ENCODE measurements around the gene CRYBG2.

CRYBG2 gene

DNA sequence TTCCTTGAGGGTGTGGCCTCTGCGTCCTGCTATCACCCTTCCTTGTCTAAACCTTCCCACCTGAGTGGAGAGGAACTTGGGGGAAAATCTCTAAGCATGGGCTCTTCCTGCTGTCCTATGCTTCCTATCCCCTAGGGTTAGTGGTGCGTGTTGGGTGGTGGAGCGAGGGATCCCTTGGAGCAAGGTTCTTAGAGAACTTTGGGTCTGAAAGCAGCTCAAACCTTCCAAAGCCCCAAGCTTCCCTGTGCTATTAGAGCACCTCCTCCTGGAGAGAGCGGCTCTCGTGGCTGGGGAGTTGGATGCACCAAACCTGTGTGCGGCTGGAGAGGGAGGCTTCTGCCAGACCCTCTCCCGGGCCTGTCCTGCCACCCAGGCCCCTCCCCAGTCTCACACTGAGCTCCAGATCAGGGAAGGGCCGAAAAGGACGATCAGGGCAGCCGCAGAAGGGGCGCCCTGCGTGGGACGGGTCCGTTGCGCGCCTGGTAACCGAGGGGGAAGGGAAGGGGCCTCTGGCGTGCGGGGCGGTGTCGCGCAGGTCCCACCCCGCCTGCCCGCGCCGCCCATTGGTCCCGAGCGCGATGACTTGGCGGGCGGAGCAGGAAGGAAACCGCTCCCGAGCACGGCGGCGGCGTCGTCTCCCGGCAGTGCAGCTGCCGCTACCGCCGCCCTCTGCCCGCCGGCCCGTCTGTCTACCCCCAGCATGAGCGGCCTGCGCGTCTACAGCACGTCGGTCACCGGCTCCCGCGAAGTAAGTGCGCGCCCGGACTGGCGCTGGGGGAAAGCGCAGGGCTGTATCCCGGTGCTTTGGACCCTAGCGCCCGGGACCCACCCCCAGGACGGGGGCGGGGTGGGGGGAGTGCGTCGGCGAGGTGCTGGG lies 74.2 kb downstream of the CRYBG2 start, which contains the start of gene SH3BGRL3:
Gene SH3BGRL3, plus strand, starts transcription at position 631 of the 877 bp plus-strand sequence. Its CDS starts 70 bp downstream, at position 701.
- peak; percentile 96 for DNase-seq

DNA sequence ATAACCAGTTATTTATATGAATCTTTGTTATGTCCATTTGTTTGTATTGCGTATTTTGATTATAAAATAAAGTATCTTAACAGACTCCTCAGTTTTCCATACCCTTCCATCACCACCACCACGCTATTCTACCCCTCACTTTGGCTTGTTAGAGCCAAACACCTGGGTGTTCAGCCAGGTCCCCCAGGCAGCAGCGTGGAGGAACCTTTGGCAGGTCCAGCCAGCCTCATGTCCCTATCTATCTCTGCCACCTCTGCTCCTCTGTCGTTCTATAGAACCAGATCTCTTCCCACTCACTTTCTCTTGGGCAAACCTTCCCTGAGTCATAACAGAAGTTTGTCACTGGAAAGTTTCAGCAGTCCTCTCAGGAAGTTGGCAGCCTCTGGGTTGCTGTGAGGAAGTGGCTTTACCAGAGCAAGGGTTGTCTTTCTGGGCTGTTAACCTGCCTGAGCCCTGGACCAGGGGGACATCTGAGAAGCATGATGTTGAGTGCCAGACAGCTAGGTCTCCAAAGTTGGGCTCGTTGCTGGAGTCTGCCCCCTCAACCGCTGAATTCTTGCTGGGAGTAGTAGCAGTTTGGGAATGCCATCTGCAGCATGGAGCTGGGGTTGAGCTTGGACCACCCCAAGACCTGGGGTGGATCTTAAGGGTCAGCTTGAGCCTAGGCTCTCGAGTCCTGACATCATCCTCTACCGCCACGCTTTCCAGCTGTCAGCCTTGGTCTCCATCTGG lies 75.0 kb downstream of the CRYBG2 start:
- peak; percentile 43 for DNase-seq

DNA sequence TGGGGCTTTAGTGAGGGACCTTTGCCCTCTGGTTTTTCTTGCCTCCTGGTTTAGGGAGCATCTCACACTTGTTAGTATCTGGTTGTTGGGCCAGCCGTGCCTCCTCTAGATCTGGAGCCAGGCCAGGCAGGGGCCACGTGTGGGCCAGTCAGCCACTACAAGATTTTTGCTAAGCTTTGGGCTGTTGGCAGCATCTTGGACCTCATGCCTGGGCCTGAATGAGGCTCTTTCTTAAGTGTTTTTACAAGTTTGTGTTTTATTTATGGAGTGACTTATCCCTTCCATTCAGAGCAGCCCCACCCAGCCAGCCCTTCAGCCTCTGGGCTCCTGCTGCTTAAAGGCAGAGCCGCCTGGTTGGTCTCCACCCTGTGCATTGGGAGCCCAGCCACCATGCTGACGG lies 75.6 kb downstream of the CRYBG2 start:
- DNase-seq = no peak

DNA sequence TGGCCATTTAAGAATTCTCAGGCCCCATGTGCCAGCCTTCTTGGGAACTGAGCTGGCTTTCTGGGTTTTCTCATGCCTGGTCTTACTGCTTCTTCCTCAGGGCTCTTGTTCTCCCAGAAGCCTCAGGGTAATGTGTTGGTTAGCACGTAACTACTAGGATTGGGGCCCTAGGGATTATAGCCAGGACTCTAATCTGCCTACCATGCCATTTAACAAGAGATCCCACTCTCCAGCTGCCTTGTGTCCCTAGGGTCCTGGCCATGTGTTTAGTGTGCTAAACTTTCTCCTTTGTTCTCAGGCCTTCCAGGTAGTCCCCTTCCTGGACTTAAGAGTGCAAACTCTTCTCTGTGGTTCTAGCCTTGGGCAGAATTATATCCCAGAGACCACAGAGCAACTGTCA lies 76.2 kb downstream of the CRYBG2 start:
- DNase-seq = no peak

DNA sequence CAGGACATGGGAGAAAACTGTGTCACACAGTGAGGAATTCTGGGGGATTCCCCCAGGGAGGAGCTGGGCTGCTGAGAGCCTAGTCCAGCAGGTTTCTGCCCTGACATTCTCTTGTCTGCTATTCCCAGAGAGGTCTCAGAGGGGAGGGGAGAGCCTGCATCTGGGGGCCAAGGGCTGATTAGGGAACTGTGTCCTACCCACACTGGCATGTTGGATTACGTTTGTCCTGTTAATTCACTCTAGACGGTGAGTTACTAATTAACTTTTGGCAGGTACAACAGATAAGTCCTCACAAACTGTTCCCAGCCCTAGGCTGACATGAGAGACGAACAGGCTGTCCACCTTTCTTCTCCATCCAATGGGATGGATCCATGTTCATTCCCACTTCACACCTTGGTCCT lies 76.7 kb downstream of the CRYBG2 start:
- DNase-seq = peak; percentile 39

DNA sequence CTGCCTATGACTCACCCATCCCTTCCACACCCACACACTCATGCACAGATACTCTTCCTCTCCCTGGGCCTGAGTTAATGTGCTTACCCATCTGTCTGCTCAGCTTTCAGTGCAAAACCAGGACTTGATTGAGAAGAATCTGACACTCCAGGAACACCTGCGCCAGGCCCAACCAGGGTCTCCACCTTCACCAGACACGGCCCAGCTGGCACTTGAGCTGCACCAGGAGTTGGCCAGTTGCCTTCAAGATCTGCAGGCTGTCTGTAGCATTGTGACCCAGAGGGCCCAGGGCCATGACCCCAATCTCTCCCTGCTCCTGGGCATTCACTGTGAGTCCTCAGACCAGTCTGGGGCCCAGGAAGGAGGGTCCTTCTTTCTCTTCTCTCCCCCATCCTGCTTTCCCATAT lies 77.5 kb downstream of the CRYBG2 start:
- DNase-seq = no peak

DNA sequence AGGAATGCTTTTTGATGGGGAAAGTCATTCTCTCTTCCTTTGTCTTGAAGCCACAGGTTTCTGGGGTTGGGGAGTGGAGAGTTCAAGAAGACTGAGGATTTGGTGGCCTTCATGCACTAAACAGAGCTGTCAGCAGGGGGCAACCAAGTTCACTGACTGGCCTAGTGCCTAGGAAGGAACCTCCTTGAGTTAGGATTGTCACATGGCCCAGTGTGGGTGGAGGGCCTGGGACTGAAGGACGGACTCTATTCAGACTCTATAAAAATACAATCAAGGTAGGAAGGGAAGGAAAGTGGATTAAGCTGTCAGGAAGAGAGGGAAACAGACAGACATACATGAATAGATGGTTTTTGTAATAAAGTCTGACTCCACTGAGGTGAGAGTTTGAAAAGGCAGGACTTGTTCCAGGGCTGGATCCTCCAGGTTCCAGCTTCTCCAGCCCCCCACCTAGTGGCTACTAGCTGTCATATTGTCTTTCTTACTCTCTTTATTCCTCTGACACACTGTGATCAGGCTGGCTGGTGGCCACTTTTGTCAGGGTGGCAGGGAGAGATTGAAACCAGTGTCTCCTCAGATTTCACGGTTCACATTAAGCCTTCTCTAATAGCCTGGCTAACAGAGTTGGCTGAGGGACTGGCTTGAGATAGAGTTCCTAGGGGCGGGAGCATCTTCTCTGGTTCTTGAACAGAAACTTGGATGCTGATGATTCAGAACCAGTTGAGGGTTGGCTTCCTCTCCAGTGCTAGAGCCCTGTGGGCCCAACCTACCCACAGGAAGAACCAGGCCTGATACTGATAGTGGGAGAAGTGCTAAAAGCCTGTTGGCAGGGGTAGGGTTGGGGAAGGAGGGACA lies 78.1 kb downstream of the CRYBG2 start:
- peak; percentile 85 for DNase-seq

DNA sequence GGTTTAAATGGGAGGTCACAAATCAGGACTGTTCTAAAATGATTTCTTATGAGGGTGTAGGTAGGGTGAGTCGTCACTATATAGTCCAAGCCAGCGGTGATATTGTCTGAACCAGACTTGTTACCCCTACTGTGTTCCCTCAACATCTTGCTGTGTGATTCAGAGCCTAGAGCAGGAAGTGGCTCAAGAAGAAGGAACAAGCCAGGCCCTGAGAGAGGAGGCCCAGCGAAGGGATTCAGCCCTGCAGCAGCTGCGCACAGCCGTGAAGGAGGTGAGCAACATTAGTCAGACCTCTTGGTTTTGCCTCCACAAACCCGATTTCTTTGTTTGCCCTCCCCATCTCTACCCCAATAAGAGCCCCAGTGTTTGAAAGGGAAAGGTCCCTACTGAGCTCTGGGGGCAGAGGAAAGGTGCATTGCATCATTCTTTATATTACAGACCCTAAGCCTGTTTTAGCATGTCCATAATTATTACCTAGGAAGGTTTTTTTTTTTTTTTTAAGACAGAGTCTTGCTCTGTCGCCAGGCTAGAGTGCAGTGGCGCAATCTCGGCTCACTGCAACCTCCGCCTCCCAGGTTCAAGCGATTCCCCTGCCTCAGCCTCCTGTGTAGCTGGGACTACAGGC lies 79.0 kb downstream of the CRYBG2 start:
- DNase-seq = no peak

All from DMS53 (cell line).